Right lobe of liver (tissue), 4 donors: ENCODE results near the gene RERE.

Experiments
- POLR2A ChIP-seq: fragments of 450-650 bp; IDR thresholded peaks from one replicate; pipeline ENCODE4 v1.6.1; 2017; ENCODE audit warnings: antibody characterized with exemption, mild to moderate bottlenecking
- TF ChIP-seq, protein P1 (sequence below), 4 donors: fragments of 200-600 bp in 3 of 4; fragments of 450-650 bp in 1 of 4; IDR thresholded peaks; one replicate each; pipeline versions ENCODE4 v1.5.1 to v1.8.0; 2016 to 2022; ENCODE audit warnings: antibody characterized with exemption in 4 of 4, mild to moderate bottlenecking in 2 of 4
- donor health status: DM: no; HTN: no; CAD: no.
- donor health status: DM: no; HTN: no; CAD: no.
- donor health status: DM: no; HTN: yes; CAD: no.

- TF ChIP-seq, protein P1, sequence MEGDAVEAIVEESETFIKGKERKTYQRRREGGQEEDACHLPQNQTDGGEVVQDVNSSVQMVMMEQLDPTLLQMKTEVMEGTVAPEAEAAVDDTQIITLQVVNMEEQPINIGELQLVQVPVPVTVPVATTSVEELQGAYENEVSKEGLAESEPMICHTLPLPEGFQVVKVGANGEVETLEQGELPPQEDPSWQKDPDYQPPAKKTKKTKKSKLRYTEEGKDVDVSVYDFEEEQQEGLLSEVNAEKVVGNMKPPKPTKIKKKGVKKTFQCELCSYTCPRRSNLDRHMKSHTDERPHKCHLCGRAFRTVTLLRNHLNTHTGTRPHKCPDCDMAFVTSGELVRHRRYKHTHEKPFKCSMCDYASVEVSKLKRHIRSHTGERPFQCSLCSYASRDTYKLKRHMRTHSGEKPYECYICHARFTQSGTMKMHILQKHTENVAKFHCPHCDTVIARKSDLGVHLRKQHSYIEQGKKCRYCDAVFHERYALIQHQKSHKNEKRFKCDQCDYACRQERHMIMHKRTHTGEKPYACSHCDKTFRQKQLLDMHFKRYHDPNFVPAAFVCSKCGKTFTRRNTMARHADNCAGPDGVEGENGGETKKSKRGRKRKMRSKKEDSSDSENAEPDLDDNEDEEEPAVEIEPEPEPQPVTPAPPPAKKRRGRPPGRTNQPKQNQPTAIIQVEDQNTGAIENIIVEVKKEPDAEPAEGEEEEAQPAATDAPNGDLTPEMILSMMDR (IDR thresholded peaks at IDR 0.05), result no peak
- TF ChIP-seq POLR2A, result no peak
Observed at GRCh38 chr1:8344893-8345507, 472.4 kb downstream of the RERE start.
